Hepatocyte (in vitro differentiated cells): Measurements from ENCODE around the gene COQ8B.

Experiments used
- EZH2 ChIP-seq: fragments of 200-600 bp; sonication (generic); IDR thresholded peaks from 2 replicates; pipeline ENCODE4 v1.6.1; 2016; ENCODE audit warnings: antibody characterized with exemption, mild to moderate bottlenecking, borderline replicate concordance
- EZH2phosphoT487 ChIP-seq: fragments of 200-600 bp; sonication (generic); IDR thresholded peaks from one replicate; pipeline ENCODE4 v1.6.1; 2018; ENCODE audit warnings: antibody characterized with exemption, mild to moderate bottlenecking, low read depth, moderate library complexity; ENCODE audit not compliant: unreplicated experiment, severe bottlenecking
- TF ChIP-seq, protein P1 (sequence below): fragments of 200-600 bp; sonication (generic); IDR thresholded peaks from 2 replicates; pipeline ENCODE4 v1.5.1; 2016; ENCODE audit warnings: antibody characterized with exemption, mild to moderate bottlenecking; ENCODE audit not compliant: poor library complexity

GRCh38 chr19:40707615-40708014 is 9.1 kb downstream of the COQ8B start:
- TF ChIP-seq, protein P1, sequence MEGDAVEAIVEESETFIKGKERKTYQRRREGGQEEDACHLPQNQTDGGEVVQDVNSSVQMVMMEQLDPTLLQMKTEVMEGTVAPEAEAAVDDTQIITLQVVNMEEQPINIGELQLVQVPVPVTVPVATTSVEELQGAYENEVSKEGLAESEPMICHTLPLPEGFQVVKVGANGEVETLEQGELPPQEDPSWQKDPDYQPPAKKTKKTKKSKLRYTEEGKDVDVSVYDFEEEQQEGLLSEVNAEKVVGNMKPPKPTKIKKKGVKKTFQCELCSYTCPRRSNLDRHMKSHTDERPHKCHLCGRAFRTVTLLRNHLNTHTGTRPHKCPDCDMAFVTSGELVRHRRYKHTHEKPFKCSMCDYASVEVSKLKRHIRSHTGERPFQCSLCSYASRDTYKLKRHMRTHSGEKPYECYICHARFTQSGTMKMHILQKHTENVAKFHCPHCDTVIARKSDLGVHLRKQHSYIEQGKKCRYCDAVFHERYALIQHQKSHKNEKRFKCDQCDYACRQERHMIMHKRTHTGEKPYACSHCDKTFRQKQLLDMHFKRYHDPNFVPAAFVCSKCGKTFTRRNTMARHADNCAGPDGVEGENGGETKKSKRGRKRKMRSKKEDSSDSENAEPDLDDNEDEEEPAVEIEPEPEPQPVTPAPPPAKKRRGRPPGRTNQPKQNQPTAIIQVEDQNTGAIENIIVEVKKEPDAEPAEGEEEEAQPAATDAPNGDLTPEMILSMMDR = no peak
- no peak for TF ChIP-seq EZH2
- no peak for TF ChIP-seq EZH2phosphoT487
